ENCODE measurements around the gene TMEM184B. TPM values are rescaled to one million over a fixed set of nuclear protein-coding genes. Genes with fewer than 3 reads are reported as not detected.
A peak's percentile ranks its signal among the peaks of the same experiment; 100 is the strongest.

Gene TMEM184B
- total RNA-seq, 1 donor from 2014 or later, result 121 TPM

DNA sequence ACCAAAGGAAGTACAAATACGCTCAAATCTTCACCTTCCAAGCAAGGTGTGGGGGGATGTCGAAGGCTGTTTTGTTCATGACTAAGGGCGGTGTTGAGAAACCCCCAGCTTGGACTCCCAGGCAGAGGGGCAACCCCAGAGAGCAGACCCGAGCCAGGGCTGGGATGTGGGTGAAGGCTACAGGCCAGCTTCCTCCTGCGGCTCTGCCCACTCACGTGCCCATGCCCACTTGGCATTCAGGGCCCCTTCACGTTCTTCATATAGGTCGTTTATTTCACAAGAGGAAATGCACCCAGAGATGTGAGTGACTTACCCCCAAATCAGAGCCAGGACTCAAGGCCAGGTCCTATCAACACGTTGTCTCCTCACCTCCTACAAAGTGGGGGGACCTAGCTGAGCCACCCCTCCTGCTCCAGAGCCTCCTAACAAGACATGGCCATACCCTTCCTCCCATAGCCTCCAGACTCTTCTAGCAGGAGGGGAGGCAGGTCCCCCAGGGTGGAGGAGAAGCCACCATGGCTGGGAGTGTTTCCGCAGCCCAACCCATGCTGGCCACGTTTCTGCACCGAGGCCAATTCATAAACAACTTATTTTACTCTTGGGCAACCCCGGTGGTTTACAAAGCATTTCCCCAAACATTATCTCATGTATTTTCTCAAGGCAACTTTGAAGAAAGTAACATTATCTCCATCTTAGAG, 22.0 kb downstream of the TMEM184B start:
- Mint-ChIP-seq H3K27ac (ENCODE audit: unreplicated experiment) (peak overlapping the region; percentile 27), H3K4me1 (ENCODE audit: low read depth) (peaks cover 17% of the 10 kb centered on the region), H3K9me3 (ENCODE audit: low read depth) (no peaks in the 10 kb centered on the region), H3K27me3 (ENCODE audit: low read depth) (no peaks in the 10 kb centered on the region), H3K4me3 (ENCODE audit: unreplicated experiment) (no peak overlapping the region), H3K36me3 (ENCODE audit: low read depth) (peaks cover 10% of the 10 kb centered on the region)
- TF ChIP-seq, protein P1, sequence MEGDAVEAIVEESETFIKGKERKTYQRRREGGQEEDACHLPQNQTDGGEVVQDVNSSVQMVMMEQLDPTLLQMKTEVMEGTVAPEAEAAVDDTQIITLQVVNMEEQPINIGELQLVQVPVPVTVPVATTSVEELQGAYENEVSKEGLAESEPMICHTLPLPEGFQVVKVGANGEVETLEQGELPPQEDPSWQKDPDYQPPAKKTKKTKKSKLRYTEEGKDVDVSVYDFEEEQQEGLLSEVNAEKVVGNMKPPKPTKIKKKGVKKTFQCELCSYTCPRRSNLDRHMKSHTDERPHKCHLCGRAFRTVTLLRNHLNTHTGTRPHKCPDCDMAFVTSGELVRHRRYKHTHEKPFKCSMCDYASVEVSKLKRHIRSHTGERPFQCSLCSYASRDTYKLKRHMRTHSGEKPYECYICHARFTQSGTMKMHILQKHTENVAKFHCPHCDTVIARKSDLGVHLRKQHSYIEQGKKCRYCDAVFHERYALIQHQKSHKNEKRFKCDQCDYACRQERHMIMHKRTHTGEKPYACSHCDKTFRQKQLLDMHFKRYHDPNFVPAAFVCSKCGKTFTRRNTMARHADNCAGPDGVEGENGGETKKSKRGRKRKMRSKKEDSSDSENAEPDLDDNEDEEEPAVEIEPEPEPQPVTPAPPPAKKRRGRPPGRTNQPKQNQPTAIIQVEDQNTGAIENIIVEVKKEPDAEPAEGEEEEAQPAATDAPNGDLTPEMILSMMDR (IDR thresholded peaks at IDR 0.05), result no peak
- no peak for DNase-seq (ENCODE audit: low spot score)

DNA sequence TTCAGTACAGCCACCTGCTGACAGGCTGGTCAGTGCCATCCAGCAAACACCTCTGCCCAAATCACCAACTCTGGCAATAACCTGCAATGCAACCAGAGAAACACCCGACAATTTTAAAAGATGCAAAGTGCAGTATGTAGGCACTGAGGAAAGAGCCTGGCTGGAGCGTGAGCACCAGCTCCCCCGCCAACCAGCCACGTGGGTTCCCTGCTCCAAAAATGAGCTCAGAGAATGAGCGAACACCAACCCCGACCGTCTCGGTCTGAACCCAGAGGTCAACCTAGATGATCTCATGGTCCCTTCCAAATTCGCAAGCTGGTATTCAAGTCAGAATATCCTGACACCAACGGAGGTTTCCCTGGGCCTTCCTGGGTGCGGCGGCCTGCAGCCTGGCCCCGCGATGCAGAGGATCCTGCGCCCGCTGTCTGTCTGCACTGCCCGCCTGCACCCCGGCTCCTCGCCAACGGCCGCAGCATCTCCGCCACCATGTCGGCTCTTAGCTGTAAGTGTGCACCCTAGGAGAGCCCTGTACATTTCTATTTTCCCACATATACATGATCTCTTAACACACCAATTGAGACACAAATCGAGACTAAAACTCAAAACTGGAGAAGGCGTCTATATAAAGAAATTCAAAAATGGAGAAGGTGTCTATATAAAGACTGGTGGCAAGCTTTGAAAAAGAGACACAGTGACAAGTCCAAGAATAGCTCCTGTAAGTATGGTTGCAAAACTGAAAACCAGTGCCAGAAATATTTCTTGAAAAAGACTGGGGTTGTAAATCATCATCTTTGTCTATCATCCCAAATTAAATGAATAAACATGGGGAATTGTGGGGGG, 22.8 kb downstream of the TMEM184B start:
- no peak for DNase-seq (ENCODE audit: low spot score)
- TF ChIP-seq, protein P1 (IDR thresholded peaks at IDR 0.05), result no peak
- no peak overlapping the region for H3K4me3 Mint-ChIP-seq (ENCODE audit: unreplicated experiment)
- peaks cover 11% of the 10 kb centered on the region for H3K36me3 Mint-ChIP-seq (ENCODE audit: low read depth)
- no peaks in the 10 kb centered on the region for H3K9me3 Mint-ChIP-seq (ENCODE audit: low read depth)
- H3K4me1 Mint-ChIP-seq (ENCODE audit: low read depth), result peaks cover 14% of the 10 kb centered on the region
- H3K27ac Mint-ChIP-seq (ENCODE audit: unreplicated experiment), result no peak overlapping the region
- H3K27me3 Mint-ChIP-seq (ENCODE audit: low read depth), result no peaks in the 10 kb centered on the region

DNA sequence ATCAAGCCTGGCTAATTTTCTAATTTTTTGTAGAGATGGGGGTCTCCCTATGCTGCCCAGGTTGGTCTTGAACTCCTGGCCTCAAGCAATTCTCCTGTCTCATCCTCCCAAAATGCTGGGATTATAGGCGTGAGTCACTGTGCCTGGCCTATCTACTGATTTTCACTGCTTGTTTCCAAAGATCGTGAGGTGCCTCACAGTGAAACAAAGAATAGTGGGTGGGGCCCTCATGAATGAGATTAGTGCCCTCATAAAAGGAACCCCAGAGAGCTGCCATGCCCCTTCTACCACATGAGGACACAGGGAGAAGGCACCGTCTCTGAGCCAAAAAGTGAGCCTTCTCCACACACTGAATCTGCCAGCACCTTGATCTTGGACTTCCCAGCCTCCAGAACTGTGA, 23.5 kb downstream of the TMEM184B start:
- H3K27ac Mint-ChIP-seq (ENCODE audit: unreplicated experiment), result no peak overlapping the region
- H3K27me3 Mint-ChIP-seq (ENCODE audit: low read depth), result no peaks in the 10 kb centered on the region
- no peak overlapping the region for H3K4me3 Mint-ChIP-seq (ENCODE audit: unreplicated experiment)
- no peak for DNase-seq (ENCODE audit: low spot score)
- TF ChIP-seq, protein P1 (IDR thresholded peaks at IDR 0.05), result no peak
- no peaks in the 10 kb centered on the region for H3K9me3 Mint-ChIP-seq (ENCODE audit: low read depth)
- H3K4me1 Mint-ChIP-seq (ENCODE audit: low read depth), result peaks cover 14% of the 10 kb centered on the region
- peaks cover 13% of the 10 kb centered on the region for H3K36me3 Mint-ChIP-seq (ENCODE audit: low read depth)

DNA sequence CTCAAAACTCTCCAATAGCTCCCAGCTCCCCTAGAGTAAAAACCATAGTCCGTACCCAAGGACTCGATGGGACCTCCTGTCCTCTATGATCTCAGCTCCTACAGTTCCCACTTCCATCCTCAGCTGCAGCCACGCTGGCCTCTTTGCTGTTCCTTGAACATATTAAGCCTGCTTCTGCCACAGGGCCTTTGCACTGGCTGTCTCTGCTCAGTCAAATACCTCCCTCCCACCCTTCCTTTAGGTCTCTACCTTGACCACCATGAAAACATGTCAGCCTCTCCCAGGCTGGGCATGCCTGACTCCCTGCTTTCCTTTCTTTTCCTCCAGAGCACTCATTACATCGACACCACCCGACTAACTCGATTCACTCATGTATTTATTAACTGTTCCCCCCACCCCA, 24.5 kb downstream of the TMEM184B start:
- no peak for DNase-seq (ENCODE audit: low spot score)
- H3K4me1 Mint-ChIP-seq (ENCODE audit: low read depth), result peaks cover 24% of the 10 kb centered on the region
- H3K9me3 Mint-ChIP-seq (ENCODE audit: low read depth), result no peaks in the 10 kb centered on the region
- H3K27me3 Mint-ChIP-seq (ENCODE audit: low read depth), result no peaks in the 10 kb centered on the region
- H3K27ac Mint-ChIP-seq (ENCODE audit: unreplicated experiment), result peak overlapping the region; percentile 57
- H3K4me3 Mint-ChIP-seq (ENCODE audit: unreplicated experiment), result no peak overlapping the region
- peaks cover 22% of the 10 kb centered on the region for H3K36me3 Mint-ChIP-seq (ENCODE audit: low read depth)
- TF ChIP-seq, protein P1 (IDR thresholded peaks at IDR 0.05), result no peak

DNA sequence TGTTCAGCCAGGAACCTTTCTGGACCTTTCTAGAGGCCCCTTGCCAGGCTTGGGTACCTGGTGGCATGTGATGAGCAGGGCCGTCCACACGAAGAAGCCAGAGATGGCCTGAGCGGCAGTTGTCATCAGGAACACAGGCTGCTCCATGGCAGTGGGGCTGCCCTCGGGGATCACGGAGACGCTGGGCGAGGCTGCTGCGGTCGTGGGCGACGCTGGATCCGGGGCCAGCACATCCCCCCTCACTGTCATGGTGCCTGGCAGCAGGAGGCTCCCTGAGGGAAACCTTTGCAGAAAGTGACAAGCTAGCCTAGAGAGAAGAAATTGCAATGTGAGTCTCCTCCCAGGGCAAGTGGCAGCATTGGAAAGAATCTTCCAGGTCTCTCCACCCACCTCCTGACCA, 25.1 kb downstream of the TMEM184B start:
- Mint-ChIP-seq H3K4me3 (ENCODE audit: unreplicated experiment) (no peak overlapping the region), H3K9me3 (ENCODE audit: low read depth) (no peaks in the 10 kb centered on the region), H3K4me1 (ENCODE audit: low read depth) (peaks cover 29% of the 10 kb centered on the region), H3K27ac (ENCODE audit: unreplicated experiment) (peak overlapping the region; percentile 57), H3K36me3 (ENCODE audit: low read depth) (peaks cover 23% of the 10 kb centered on the region), H3K27me3 (ENCODE audit: low read depth) (no peaks in the 10 kb centered on the region)
- TF ChIP-seq, protein P1 (IDR thresholded peaks at IDR 0.05), result no peak
- no peak for DNase-seq (ENCODE audit: low spot score)

Data from chondrocyte (in vitro differentiated cells).